Measurements from ENCODE around the gene MYMX.
"Not testable (repeated sequence)": the region's sequence is repeated elsewhere in the genome, so short reads cannot be mapped to it uniquely, and the experiment has no call there.

Gene MYMX

GRCh38 chr6:44179648-44180047 lies 37.1 kb upstream of the MYMX start:
- no peak for DNase-seq (ENCODE audit: low spot score)
- no peak overlapping the region for H3K4ac ChIP-seq (ENCODE audit: low read length)
- no CpG with 5 or more reads among the region's 7 CpGs for WGBS, 2 donors (ENCODE audit: extremely low coverage in 2 of 2, insufficient read length in 2 of 2, insufficient replicate concordance in 1 of 2)

GRCh38 chr6:44180406-44180805 lies 36.3 kb upstream of the MYMX start:
- no peak overlapping the region for H2BK12ac ChIP-seq (ENCODE audit: low read length)
- H4K91ac ChIP-seq (ENCODE audit: low read depth, low read length, poor library complexity) = no peak overlapping the region
- DNase-seq (ENCODE audit: low spot score) = no peak
- no peak overlapping the region for H3K4ac ChIP-seq (ENCODE audit: low read length)
- no peak overlapping the region for H4K8ac ChIP-seq (ENCODE audit: low read depth, low read length)
- no CpG with 5 or more reads among the region's 4 CpGs for WGBS, 2 donors (ENCODE audit: extremely low coverage in 2 of 2, insufficient read length in 2 of 2, insufficient replicate concordance in 1 of 2)
- no peaks in the 10 kb centered on the region for H3K79me1 ChIP-seq (ENCODE audit: low read depth, low read length)
- no peak overlapping the region for H2BK5ac ChIP-seq (ENCODE audit: low read length)
- H3K9me3 ChIP-seq (replicated peaks in 1 of 2; ENCODE audit: control insufficient read depth in 2 of 2, insufficient read depth in 1 of 2, low read depth in 1 of 2, low read length in 2 of 2) = no peaks in the 10 kb centered on the region
- H3K23ac ChIP-seq (ENCODE audit: low read depth, low read length, poor library complexity) = no peak overlapping the region
- no peak overlapping the region for H2AK5ac ChIP-seq (ENCODE audit: low read depth, low read length)
- H2AFZ ChIP-seq (ENCODE audit: low read length) = no peak overlapping the region
- no peak overlapping the region for H3K4me3 ChIP-seq (ENCODE audit: low read length in 2 of 2)
- H3K27ac ChIP-seq (replicated peaks; ENCODE audit: low read length) = no peak overlapping the region
- no peak overlapping the region for H2BK15ac ChIP-seq (ENCODE audit: low read length)
- H3K27me3 ChIP-seq (ENCODE audit: control insufficient read depth in 3 of 3, insufficient read depth in 3 of 3, low read depth in 1 of 3, low read length in 3 of 3) = no peaks in the 10 kb centered on the region
- no peaks in the 10 kb centered on the region for H3K36me3 ChIP-seq (replicated peaks in 1 of 2; ENCODE audit: control insufficient read depth in 2 of 2, insufficient read depth in 2 of 2, low read length in 2 of 2)
- no peak overlapping the region for H3K14ac ChIP-seq (ENCODE audit: low read length)
- H3K4me2 ChIP-seq (ENCODE audit: insufficient read depth, low read length, poor library complexity, severe bottlenecking) = no peak overlapping the region
- H3K18ac ChIP-seq (ENCODE audit: low read length) = no peak overlapping the region
- H2BK120ac ChIP-seq (ENCODE audit: low read depth, low read length) = no peak overlapping the region
- no peak overlapping the region for H3K9ac ChIP-seq (ENCODE audit: low read depth, low read length, poor library complexity)
- peaks cover 0 to 9% of the 10 kb centered on the region in 2 donors for H3K4me1 ChIP-seq (ENCODE audit: control insufficient read depth in 2 of 2, insufficient read depth in 1 of 2, low read depth in 1 of 2, low read length in 2 of 2)

More at GRCh38 chr6:44179648-44180047, 37.1 kb upstream of the MYMX start:
- peak overlapping the region; percentile 16 for H2BK120ac ChIP-seq (ENCODE audit: low read depth, low read length)
- H3K9ac ChIP-seq (ENCODE audit: low read depth, low read length, poor library complexity) = no peak overlapping the region
- no peaks in the 10 kb centered on the region for H3K79me1 ChIP-seq (ENCODE audit: low read depth, low read length)
- no peak overlapping the region for H3K27ac ChIP-seq (replicated peaks; ENCODE audit: low read length)
- no peak overlapping the region for H3K23ac ChIP-seq (ENCODE audit: low read depth, low read length, poor library complexity)
- H3K36me3 ChIP-seq (replicated peaks in 1 of 2; ENCODE audit: control insufficient read depth in 2 of 2, insufficient read depth in 2 of 2, low read length in 2 of 2) = no peaks in the 10 kb centered on the region
- no peak overlapping the region for H4K8ac ChIP-seq (ENCODE audit: low read depth, low read length)
- no peak overlapping the region for H3K4me3 ChIP-seq (ENCODE audit: low read length in 2 of 2)
- peak overlapping the region; percentile 89 for H2AK5ac ChIP-seq (ENCODE audit: low read depth, low read length)
- no peak overlapping the region for H2BK12ac ChIP-seq (ENCODE audit: low read length)
- no peak overlapping the region for H2BK5ac ChIP-seq (ENCODE audit: low read length)
- no peak overlapping the region for H2BK15ac ChIP-seq (ENCODE audit: low read length)
- H3K27me3 ChIP-seq (ENCODE audit: control insufficient read depth in 3 of 3, insufficient read depth in 3 of 3, low read depth in 1 of 3, low read length in 3 of 3) = no peaks in the 10 kb centered on the region
- H3K4me1 ChIP-seq (ENCODE audit: control insufficient read depth in 2 of 2, insufficient read depth in 1 of 2, low read depth in 1 of 2, low read length in 2 of 2) = peaks cover 0 to 9% of the 10 kb centered on the region in 2 donors
- no peak overlapping the region for H2AFZ ChIP-seq (ENCODE audit: low read length)
- no peak overlapping the region for H3K14ac ChIP-seq (ENCODE audit: low read length)
- H4K91ac ChIP-seq (ENCODE audit: low read depth, low read length, poor library complexity) = no peak overlapping the region
- H3K18ac ChIP-seq (ENCODE audit: low read length) = peak overlapping the region; percentile 7
- H3K9me3 ChIP-seq (replicated peaks in 1 of 2; ENCODE audit: control insufficient read depth in 2 of 2, insufficient read depth in 1 of 2, low read depth in 1 of 2, low read length in 2 of 2) = no peaks in the 10 kb centered on the region
- no peak overlapping the region for H3K4me2 ChIP-seq (ENCODE audit: insufficient read depth, low read length, poor library complexity, severe bottlenecking)

GRCh38 chr6:44180886-44181285 lies 35.8 kb upstream of the MYMX start:
- Histone ChIP-seq H3K18ac (ENCODE audit: low read length) (no peak overlapping the region), H3K4me2 (ENCODE audit: insufficient read depth, low read length, poor library complexity, severe bottlenecking) (no peak overlapping the region), H3K36me3 (replicated peaks in 1 of 2; ENCODE audit: control insufficient read depth in 2 of 2, insufficient read depth in 2 of 2, low read length in 2 of 2) (no peaks in the 10 kb centered on the region), H2BK120ac (ENCODE audit: low read depth, low read length) (no peak overlapping the region), H3K27ac (replicated peaks; ENCODE audit: low read length) (no peak overlapping the region), H3K4ac (ENCODE audit: low read length) (no peak overlapping the region), H2AFZ (ENCODE audit: low read length) (no peak overlapping the region), H2BK15ac (ENCODE audit: low read length) (peak overlapping the region; percentile 32), H3K79me1 (ENCODE audit: low read depth, low read length) (no peaks in the 10 kb centered on the region), H3K14ac (ENCODE audit: low read length) (no peak overlapping the region), H2AK5ac (ENCODE audit: low read depth, low read length) (no peak overlapping the region), H3K27me3 (ENCODE audit: control insufficient read depth in 3 of 3, insufficient read depth in 3 of 3, low read depth in 1 of 3, low read length in 3 of 3) (no peaks in the 10 kb centered on the region), H4K91ac (ENCODE audit: low read depth, low read length, poor library complexity) (no peak overlapping the region), H3K9me3 (replicated peaks in 1 of 2; ENCODE audit: control insufficient read depth in 2 of 2, insufficient read depth in 1 of 2, low read depth in 1 of 2, low read length in 2 of 2) (no peaks in the 10 kb centered on the region), H3K23ac (ENCODE audit: low read depth, low read length, poor library complexity) (peak overlapping the region; percentile 81), H3K9ac (ENCODE audit: low read depth, low read length, poor library complexity) (no peak overlapping the region), H2BK12ac (ENCODE audit: low read length) (no peak overlapping the region), H4K8ac (ENCODE audit: low read depth, low read length) (no peak overlapping the region), H3K4me3 (ENCODE audit: low read length in 2 of 2) (no peak overlapping the region), H3K4me1 (ENCODE audit: control insufficient read depth in 2 of 2, insufficient read depth in 1 of 2, low read depth in 1 of 2, low read length in 2 of 2) (peaks cover 2 to 10% of the 10 kb centered on the region in 2 donors), H2BK5ac (ENCODE audit: low read length) (no peak overlapping the region)
- no peak for DNase-seq (ENCODE audit: low spot score)
- no CpG with 5 or more reads among the region's 4 CpGs for WGBS, 2 donors (ENCODE audit: extremely low coverage in 2 of 2, insufficient read length in 2 of 2, insufficient replicate concordance in 1 of 2)

DNA sequence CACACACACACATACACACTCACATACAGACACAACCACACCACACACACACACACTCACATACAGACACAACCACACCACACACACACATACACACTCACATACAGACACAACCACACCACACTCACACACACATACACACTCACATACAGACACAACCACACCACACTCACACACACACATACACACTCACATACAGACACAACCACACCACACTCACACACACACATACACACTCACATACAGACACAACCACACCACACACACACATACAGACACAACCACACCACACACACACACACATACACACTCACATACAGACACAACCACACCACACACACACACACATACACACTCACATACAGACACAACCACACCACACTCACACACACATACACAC lies 34.9 kb upstream of the MYMX start:
- not testable (repeated sequence) for H2BK15ac ChIP-seq (ENCODE audit: low read length); H3K27me3 ChIP-seq (ENCODE audit: control insufficient read depth in 3 of 3, insufficient read depth in 3 of 3, low read depth in 1 of 3, low read length in 3 of 3); H2AFZ ChIP-seq (ENCODE audit: low read length); H2BK12ac ChIP-seq (ENCODE audit: low read length); H2BK120ac ChIP-seq (ENCODE audit: low read depth, low read length); H3K14ac ChIP-seq (ENCODE audit: low read length); H3K27ac ChIP-seq (replicated peaks; ENCODE audit: low read length); H2BK5ac ChIP-seq (ENCODE audit: low read length); H2AK5ac ChIP-seq (ENCODE audit: low read depth, low read length); H3K4me2 ChIP-seq (ENCODE audit: insufficient read depth, low read length, poor library complexity, severe bottlenecking); H4K91ac ChIP-seq (ENCODE audit: low read depth, low read length, poor library complexity); DNase-seq (ENCODE audit: low spot score); H3K18ac ChIP-seq (ENCODE audit: low read length); H3K4me3 ChIP-seq (ENCODE audit: low read length in 2 of 2); H3K36me3 ChIP-seq (replicated peaks in 1 of 2; ENCODE audit: control insufficient read depth in 2 of 2, insufficient read depth in 2 of 2, low read length in 2 of 2); H3K4ac ChIP-seq (ENCODE audit: low read length); H3K79me1 ChIP-seq (ENCODE audit: low read depth, low read length); H3K9me3 ChIP-seq (replicated peaks in 1 of 2; ENCODE audit: control insufficient read depth in 2 of 2, insufficient read depth in 1 of 2, low read depth in 1 of 2, low read length in 2 of 2); H4K8ac ChIP-seq (ENCODE audit: low read depth, low read length); H3K23ac ChIP-seq (ENCODE audit: low read depth, low read length, poor library complexity); H3K9ac ChIP-seq (ENCODE audit: low read depth, low read length, poor library complexity)
- peaks cover 9 to 11% of the 10 kb centered on the region in 2 donors for H3K4me1 ChIP-seq (ENCODE audit: control insufficient read depth in 2 of 2, insufficient read depth in 1 of 2, low read depth in 1 of 2, low read length in 2 of 2)

Data from neuronal stem cell (in vitro differentiated cells).